ENCODE data around the gene ZMYND11. TPM values are rescaled to one million over a fixed set of nuclear protein-coding genes. Genes with fewer than 3 reads are reported as not detected.

The ZMYND11 gene
- polyA plus RNA-seq, 1 of the 3 experiments (the other 2 are of a cell fraction): 33.1 TPM

DNA sequence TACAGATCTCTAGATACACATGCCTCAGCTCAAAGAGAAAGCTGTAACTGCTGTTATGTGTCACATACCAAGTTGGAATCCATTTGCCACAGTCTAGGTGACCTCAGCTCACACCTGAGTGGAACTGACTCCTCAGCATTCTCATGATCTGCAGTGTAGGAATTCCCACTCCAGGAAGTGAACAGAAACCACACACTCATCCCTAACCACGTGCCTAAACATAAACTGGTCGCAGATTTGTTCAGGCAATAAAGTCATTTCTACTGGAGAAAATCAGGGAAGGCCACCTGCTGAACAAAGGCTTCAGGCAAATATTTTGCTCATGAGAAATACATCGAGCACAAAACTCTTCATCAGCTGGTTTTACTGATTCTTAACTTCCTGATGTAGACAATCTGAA, 23.0 kb upstream of the ZMYND11 start:
- Histone ChIP-seq H3K4me1 (ENCODE audit: control insufficient read depth in 1 of 2, insufficient read depth in 2 of 2, low read depth in 1 of 2, low read length in 1 of 2) (no peaks in the 10 kb centered on the region; a peak in 1 of 4 replicates), H4K20me1 (ENCODE audit: insufficient read depth) (no peaks in the 10 kb centered on the region), H3K4me3 (ENCODE audit: low read depth in 2 of 2, low read length in 1 of 2) (no peak overlapping the region), H3K27me3 (ENCODE audit: insufficient read depth) (no peaks in the 10 kb centered on the region), H3K4me2 (no peak overlapping the region), H3K9me3 (no peaks in the 10 kb centered on the region), H3K27ac (ENCODE audit: low read depth in 2 of 2, low read length in 1 of 2) (no peak overlapping the region), H3K9ac (no peak overlapping the region), H3K36me3 (replicated peaks in 1 of 2; ENCODE audit: control insufficient read depth in 1 of 2, insufficient read depth in 2 of 2, low read length in 1 of 2) (no peaks in the 10 kb centered on the region), H2AFZ (ENCODE audit: low read depth) (no peak overlapping the region), H3K79me2 (ENCODE audit: insufficient read depth) (no peaks in the 10 kb centered on the region), H3F3A (replicated peaks; ENCODE audit: insufficient read depth) (no peaks in the 10 kb centered on the region), H3K9me2 (no peaks in the 10 kb centered on the region)
- DNase-seq: no peak
- TF ChIP-seq POLR2AphosphoS5 (IDR thresholded peaks at IDR 0.05; ENCODE audit: low read depth, low read length): no peak
- TF ChIP-seq SIN3A (IDR thresholded peaks at IDR 0.05; ENCODE audit: borderline replicate concordance, low read depth, low read length): no peak
- TF ChIP-seq, protein P1, sequence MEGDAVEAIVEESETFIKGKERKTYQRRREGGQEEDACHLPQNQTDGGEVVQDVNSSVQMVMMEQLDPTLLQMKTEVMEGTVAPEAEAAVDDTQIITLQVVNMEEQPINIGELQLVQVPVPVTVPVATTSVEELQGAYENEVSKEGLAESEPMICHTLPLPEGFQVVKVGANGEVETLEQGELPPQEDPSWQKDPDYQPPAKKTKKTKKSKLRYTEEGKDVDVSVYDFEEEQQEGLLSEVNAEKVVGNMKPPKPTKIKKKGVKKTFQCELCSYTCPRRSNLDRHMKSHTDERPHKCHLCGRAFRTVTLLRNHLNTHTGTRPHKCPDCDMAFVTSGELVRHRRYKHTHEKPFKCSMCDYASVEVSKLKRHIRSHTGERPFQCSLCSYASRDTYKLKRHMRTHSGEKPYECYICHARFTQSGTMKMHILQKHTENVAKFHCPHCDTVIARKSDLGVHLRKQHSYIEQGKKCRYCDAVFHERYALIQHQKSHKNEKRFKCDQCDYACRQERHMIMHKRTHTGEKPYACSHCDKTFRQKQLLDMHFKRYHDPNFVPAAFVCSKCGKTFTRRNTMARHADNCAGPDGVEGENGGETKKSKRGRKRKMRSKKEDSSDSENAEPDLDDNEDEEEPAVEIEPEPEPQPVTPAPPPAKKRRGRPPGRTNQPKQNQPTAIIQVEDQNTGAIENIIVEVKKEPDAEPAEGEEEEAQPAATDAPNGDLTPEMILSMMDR (IDR thresholded peaks at IDR 0.05): no peak
- TF ChIP-seq, protein P2, sequence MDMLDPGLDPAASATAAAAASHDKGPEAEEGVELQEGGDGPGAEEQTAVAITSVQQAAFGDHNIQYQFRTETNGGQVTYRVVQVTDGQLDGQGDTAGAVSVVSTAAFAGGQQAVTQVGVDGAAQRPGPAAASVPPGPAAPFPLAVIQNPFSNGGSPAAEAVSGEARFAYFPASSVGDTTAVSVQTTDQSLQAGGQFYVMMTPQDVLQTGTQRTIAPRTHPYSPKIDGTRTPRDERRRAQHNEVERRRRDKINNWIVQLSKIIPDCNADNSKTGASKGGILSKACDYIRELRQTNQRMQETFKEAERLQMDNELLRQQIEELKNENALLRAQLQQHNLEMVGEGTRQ (IDR thresholded peaks at IDR 0.05; ENCODE audit: borderline replicate concordance, low read depth, low read length): no peak
- TF ChIP-seq MXI1 (IDR thresholded peaks at IDR 0.05; ENCODE audit: low read depth, low read length): no peak
- no peak for TF ChIP-seq TAF1 (IDR thresholded peaks at IDR 0.05; ENCODE audit: borderline replicate concordance, low read depth, low read length)
- TF ChIP-seq GABPA (IDR thresholded peaks at IDR 0.05; ENCODE audit: low read depth): no peak
- no peak for TF ChIP-seq RFX5 (IDR thresholded peaks at IDR 0.05; ENCODE audit: low read length)
- TF ChIP-seq TCF12 (IDR thresholded peaks at IDR 0.05): no peak
- TF ChIP-seq ELF1 (IDR thresholded peaks at IDR 0.05): no peak
- no peak for TF ChIP-seq FOXM1 (IDR thresholded peaks at IDR 0.05; ENCODE audit: low read depth)
- TF ChIP-seq, protein P3, sequence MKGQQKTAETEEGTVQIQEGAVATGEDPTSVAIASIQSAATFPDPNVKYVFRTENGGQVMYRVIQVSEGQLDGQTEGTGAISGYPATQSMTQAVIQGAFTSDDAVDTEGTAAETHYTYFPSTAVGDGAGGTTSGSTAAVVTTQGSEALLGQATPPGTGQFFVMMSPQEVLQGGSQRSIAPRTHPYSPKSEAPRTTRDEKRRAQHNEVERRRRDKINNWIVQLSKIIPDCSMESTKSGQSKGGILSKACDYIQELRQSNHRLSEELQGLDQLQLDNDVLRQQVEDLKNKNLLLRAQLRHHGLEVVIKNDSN (IDR thresholded peaks at IDR 0.05; ENCODE audit: borderline replicate concordance, low read depth): no peak
- no peak for TF ChIP-seq EP300 (IDR thresholded peaks at IDR 0.05; ENCODE audit: borderline replicate concordance in 1 of 2, low read depth in 1 of 2, low read length in 1 of 2)
- no peak for TF ChIP-seq NFIC (IDR thresholded peaks at IDR 0.05; ENCODE audit: borderline replicate concordance)
- TF ChIP-seq SMC3 (IDR thresholded peaks at IDR 0.05; ENCODE audit: low read depth, low read length): no peak
- TF ChIP-seq JUND (IDR thresholded peaks at IDR 0.05): no peak
- TF ChIP-seq RAD21 (IDR thresholded peaks at IDR 0.05; ENCODE audit: low read length): no peak
- TF ChIP-seq, protein P4, sequence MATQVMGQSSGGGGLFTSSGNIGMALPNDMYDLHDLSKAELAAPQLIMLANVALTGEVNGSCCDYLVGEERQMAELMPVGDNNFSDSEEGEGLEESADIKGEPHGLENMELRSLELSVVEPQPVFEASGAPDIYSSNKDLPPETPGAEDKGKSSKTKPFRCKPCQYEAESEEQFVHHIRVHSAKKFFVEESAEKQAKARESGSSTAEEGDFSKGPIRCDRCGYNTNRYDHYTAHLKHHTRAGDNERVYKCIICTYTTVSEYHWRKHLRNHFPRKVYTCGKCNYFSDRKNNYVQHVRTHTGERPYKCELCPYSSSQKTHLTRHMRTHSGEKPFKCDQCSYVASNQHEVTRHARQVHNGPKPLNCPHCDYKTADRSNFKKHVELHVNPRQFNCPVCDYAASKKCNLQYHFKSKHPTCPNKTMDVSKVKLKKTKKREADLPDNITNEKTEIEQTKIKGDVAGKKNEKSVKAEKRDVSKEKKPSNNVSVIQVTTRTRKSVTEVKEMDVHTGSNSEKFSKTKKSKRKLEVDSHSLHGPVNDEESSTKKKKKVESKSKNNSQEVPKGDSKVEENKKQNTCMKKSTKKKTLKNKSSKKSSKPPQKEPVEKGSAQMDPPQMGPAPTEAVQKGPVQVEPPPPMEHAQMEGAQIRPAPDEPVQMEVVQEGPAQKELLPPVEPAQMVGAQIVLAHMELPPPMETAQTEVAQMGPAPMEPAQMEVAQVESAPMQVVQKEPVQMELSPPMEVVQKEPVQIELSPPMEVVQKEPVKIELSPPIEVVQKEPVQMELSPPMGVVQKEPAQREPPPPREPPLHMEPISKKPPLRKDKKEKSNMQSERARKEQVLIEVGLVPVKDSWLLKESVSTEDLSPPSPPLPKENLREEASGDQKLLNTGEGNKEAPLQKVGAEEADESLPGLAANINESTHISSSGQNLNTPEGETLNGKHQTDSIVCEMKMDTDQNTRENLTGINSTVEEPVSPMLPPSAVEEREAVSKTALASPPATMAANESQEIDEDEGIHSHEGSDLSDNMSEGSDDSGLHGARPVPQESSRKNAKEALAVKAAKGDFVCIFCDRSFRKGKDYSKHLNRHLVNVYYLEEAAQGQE (IDR thresholded peaks at IDR 0.05; ENCODE audit: low read depth, low read length): no peak
- TF ChIP-seq, protein P5, sequence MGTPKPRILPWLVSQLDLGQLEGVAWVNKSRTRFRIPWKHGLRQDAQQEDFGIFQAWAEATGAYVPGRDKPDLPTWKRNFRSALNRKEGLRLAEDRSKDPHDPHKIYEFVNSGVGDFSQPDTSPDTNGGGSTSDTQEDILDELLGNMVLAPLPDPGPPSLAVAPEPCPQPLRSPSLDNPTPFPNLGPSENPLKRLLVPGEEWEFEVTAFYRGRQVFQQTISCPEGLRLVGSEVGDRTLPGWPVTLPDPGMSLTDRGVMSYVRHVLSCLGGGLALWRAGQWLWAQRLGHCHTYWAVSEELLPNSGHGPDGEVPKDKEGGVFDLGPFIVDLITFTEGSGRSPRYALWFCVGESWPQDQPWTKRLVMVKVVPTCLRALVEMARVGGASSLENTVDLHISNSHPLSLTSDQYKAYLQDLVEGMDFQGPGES (IDR thresholded peaks at IDR 0.05; ENCODE audit: low read depth, low read length): no peak
- TF ChIP-seq CHD2 (IDR thresholded peaks at IDR 0.05; ENCODE audit: low read length, partially characterized antibody): no peak
- ChIA-PET POLR2A (no interaction called here), CTCF (interaction anchor here (0.8 kb wide), 1 partner anchor 18 kb away, joined by 5 read pairs; no protein-coding TSS in a partner anchor)
- 54% methylated on average over 3 of the region's 3 CpGs for WGBS (ENCODE audit: low lambda C conversion rate)

Data from SK-N-SH (cell line).